Activated CD4-positive, alpha-beta T cell treated with anti-CD3 and anti-CD28 coated beads for 36 hours (primary cell): Measurements from ENCODE around the gene HFM1. TPM values are rescaled to one million over a fixed set of nuclear protein-coding genes. Genes with fewer than 3 reads are reported as not detected.

ENCODE experiments used
- ATAC-seq: fragments of 200-7000 bp; cut with Tn5 transposase; one replicate; pipeline ENCODE4 v1.10.0; 2021; ENCODE audit warnings: mild to moderate bottlenecking, moderate library complexity
- CTCF ChIA-PET: fragments of 350-600 bp; sonication (Branson Sonifier 250); formaldehyde crosslinking; loops from one replicate; lab custom pipeline; 2021; ENCODE audit warnings: antibody characterized with exemption; lab: Charles Lee
- POLR2A ChIA-PET: fragments of 350-600 bp; sonication (Branson Sonifier 250); formaldehyde crosslinking; loops from one replicate; lab custom pipeline; 2021; ENCODE audit warnings: antibody characterized with exemption, inconsistent platforms; lab: Charles Lee
- DNase-seq: peaks from one replicate; pipeline ENCODE4 v3.0.0-alpha.2; 2020
- H3K27ac Mint-ChIP-seq: one replicate; pipeline ENCODE4 v1.8.0; 2021; ENCODE audit warnings: mixed read lengths
- H3K27me3 Mint-ChIP-seq: one replicate; pipeline ENCODE4 v1.8.0; 2021; ENCODE audit warnings: mixed read lengths
- H3K36me3 Mint-ChIP-seq: one replicate; pipeline ENCODE4 v1.8.0; 2021; ENCODE audit warnings: low read depth, mixed read lengths
- H3K4me1 Mint-ChIP-seq: one replicate; pipeline ENCODE4 v1.8.0; 2021; ENCODE audit warnings: mixed read lengths
- H3K4me3 Mint-ChIP-seq: one replicate; pipeline ENCODE4 v1.8.0; 2021; ENCODE audit warnings: mild to moderate bottlenecking, moderate library complexity, mixed read lengths
- H3K9me3 Mint-ChIP-seq: one replicate; pipeline ENCODE4 v1.8.0; 2021; ENCODE audit warnings: low read depth, mixed read lengths
- intact Hi-C, 2 experiments: fragments of 100-400 bp; cut with DNase I in 1 of 2; cut with micrococcal nuclease in 1 of 2; formaldehyde crosslinking; loops; one replicate each; pipeline versions ENCODE4 v1.14.2 to v1.15.1; 2022 to 2024; cut with DNase I, micrococcal nuclease
- total RNA-seq, 2 experiments: library from RNA; stranded (reverse); gene quantifications; one replicate each; pipeline ENCODE4 v1.2.3, GENCODE V29; 2021

The HFM1 gene
- total RNA-seq, 2 experiments from 2014 or later: not detected

DNA sequence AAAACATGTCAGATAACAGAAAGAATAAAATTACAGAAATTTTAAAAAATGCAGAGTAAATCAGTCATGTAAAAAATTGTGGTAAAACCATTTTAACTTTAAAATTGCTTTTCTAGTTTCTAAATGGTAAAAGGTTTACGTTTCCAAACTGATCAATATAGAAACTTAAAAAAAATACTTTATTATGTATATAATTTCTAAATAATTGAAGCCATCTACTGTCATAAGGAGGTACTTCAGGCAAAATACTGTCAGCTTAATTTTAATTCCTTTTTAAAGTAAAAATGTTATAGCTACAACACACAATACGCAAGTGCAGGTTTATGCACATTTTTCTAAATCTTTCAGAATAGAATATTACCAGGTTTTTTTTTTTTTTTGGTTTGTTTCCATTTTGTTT, 159.9 kb downstream of the HFM1 start:
- no peaks in the 10 kb centered on the region for H3K36me3 Mint-ChIP-seq
- DNase-seq: no peak
- POLR2A ChIA-PET: interaction anchor here (0.7 kb wide), 1 partner anchor 312 kb away, joined by 3 read pairs; no protein-coding TSS in a partner anchor
- ATAC-seq: no peak
- H3K27me3 Mint-ChIP-seq: peaks cover 8% of the 10 kb centered on the region
- CTCF ChIA-PET: interaction anchor here (0.6 kb wide), 1 partner anchor 1163 kb away, joined by 3 read pairs; no protein-coding TSS in a partner anchor
- intact Hi-C loops: no loop called here
- H3K4me3 Mint-ChIP-seq: no peak overlapping the region
- H3K4me1 Mint-ChIP-seq: no peaks in the 10 kb centered on the region
- no peaks in the 10 kb centered on the region for H3K9me3 Mint-ChIP-seq
- no peak overlapping the region for H3K27ac Mint-ChIP-seq

- no peaks in the 10 kb centered on the region for H3K36me3 Mint-ChIP-seq
- H3K4me3 Mint-ChIP-seq: no peak overlapping the region
- CTCF ChIA-PET: interaction anchor here (1.0 kb wide), 1 partner anchor 15 kb away, joined by 3 read pairs; no protein-coding TSS in a partner anchor
- intact Hi-C loops: no loop called here
- ATAC-seq (no peak), DNase-seq (no peak)
- H3K27me3 Mint-ChIP-seq: peaks cover 5% of the 10 kb centered on the region
- H3K4me1 Mint-ChIP-seq: no peaks in the 10 kb centered on the region
- H3K27ac Mint-ChIP-seq: no peak overlapping the region
- POLR2A ChIA-PET: no interaction called here
- H3K9me3 Mint-ChIP-seq: no peaks in the 10 kb centered on the region
Observed at GRCh38 chr1:91243171-91243570, 161.5 kb downstream of the HFM1 start.

GRCh38 chr1:91234181-91234580, 170.5 kb downstream of the HFM1 start:
- Mint-ChIP-seq H3K27me3 (peaks cover 6% of the 10 kb centered on the region), H3K4me3 (no peak overlapping the region), H3K9me3 (no peaks in the 10 kb centered on the region), H3K4me1 (no peaks in the 10 kb centered on the region), H3K36me3 (no peaks in the 10 kb centered on the region), H3K27ac (no peak overlapping the region)
- ChIA-PET CTCF (no interaction called here), POLR2A (no interaction called here)
- intact Hi-C loops: loop anchor here in 1 of 2 experiments (10.0 kb wide), 1 partner anchor 1179 kb away; no protein-coding TSS in a partner anchor
- no peak for DNase-seq
- ATAC-seq: no peak

- ATAC-seq: no peak
- Mint-ChIP-seq H3K27ac (no peak overlapping the region), H3K4me3 (no peak overlapping the region), H3K27me3 (peaks cover 2% of the 10 kb centered on the region), H3K36me3 (no peaks in the 10 kb centered on the region), H3K4me1 (no peaks in the 10 kb centered on the region), H3K9me3 (no peaks in the 10 kb centered on the region)
- ChIA-PET CTCF (no interaction called here), POLR2A (no interaction called here)
- intact Hi-C loops: no loop called here
- DNase-seq: no peak
Observed at GRCh38 chr1:91226741-91227140, 177.9 kb downstream of the HFM1 start.

- intact Hi-C loops: no loop called here
- ATAC-seq: no peak
- Mint-ChIP-seq H3K4me1 (no peaks in the 10 kb centered on the region), H3K36me3 (no peaks in the 10 kb centered on the region), H3K9me3 (peaks cover 6% of the 10 kb centered on the region), H3K4me3 (no peak overlapping the region), H3K27me3 (peaks cover 2% of the 10 kb centered on the region), H3K27ac (no peak overlapping the region)
- ChIA-PET POLR2A (no interaction called here), CTCF (no interaction called here)
- no peak for DNase-seq
Observed at GRCh38 chr1:91224878-91225277, 179.8 kb downstream of the HFM1 start.

GRCh38 chr1:91221017-91221416, 183.6 kb downstream of the HFM1 start:
- H3K27me3 Mint-ChIP-seq: peaks cover 2% of the 10 kb centered on the region
- no peaks in the 10 kb centered on the region for H3K4me1 Mint-ChIP-seq
- H3K4me3 Mint-ChIP-seq: no peak overlapping the region
- DNase-seq (no peak), ATAC-seq (no peak)
- peaks cover 14% of the 10 kb centered on the region for H3K9me3 Mint-ChIP-seq
- intact Hi-C loops: no loop called here
- no peaks in the 10 kb centered on the region for H3K36me3 Mint-ChIP-seq
- ChIA-PET POLR2A (no interaction called here), CTCF (no interaction called here)
- no peak overlapping the region for H3K27ac Mint-ChIP-seq

DNA sequence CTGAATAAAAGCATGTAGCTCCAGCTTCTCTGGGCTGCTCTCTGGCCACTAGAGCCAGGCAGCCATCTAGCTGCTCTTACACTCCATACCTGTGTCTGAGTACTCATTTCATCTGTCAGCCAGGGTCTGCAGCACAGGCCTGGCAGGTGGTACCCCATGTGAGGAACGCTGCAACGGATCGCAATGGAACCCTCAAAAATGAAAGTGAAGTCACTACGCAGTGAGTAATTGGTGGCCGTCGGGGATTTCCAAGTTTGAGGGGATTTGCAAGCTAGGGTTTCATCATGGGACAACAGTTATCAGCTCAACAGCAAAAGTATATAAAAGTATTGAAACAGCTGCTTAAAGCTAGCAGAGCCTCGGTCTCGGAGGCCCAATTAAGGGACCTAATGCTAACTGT, 186.7 kb downstream of the HFM1 start:
- Mint-ChIP-seq H3K9me3 (peaks cover 14% of the 10 kb centered on the region), H3K4me1 (no peaks in the 10 kb centered on the region), H3K4me3 (no peak overlapping the region), H3K27me3 (peaks cover 2% of the 10 kb centered on the region), H3K27ac (no peak overlapping the region), H3K36me3 (no peaks in the 10 kb centered on the region)
- POLR2A ChIA-PET: no interaction called here
- DNase-seq: no peak
- no peak for ATAC-seq
- CTCF ChIA-PET: interaction anchor here (0.7 kb wide), 1 partner anchor 472 kb away, joined by 3 read pairs; no protein-coding TSS in a partner anchor
- intact Hi-C loops: no loop called here

Other genes with a start within 250 kb of the HFM1 start
- gene CDC7, start 96.0 kb upstream of the HFM1 start, total RNA-seq: 10 to 100 TPM; 31.1 to 32.0 TPM